Effector memory CD4-positive, alpha-beta T cell (primary cell): Measurements from ENCODE around the gene TLL2.

Experiments
- DNase-seq, 3 donors: peaks; one replicate each; pipeline ENCODE4 v3.0.0-alpha.2; 2020
- H3K27ac ChIP-seq: 2 replicates; pipeline ENCODE4 v1.7.0; 2013; ENCODE audit warnings: mild to moderate bottlenecking, low read length, moderate library complexity; ENCODE audit not compliant: insufficient read depth, poor library complexity, severe bottlenecking
- H3K27me3 ChIP-seq: replicated peaks from 2 replicates; pipeline ENCODE4 v1.7.0; 2013; ENCODE audit warnings: mild to moderate bottlenecking, low read length; ENCODE audit not compliant: insufficient read depth, control insufficient read depth, poor library complexity, severe bottlenecking
- H3K36me3 ChIP-seq: 2 replicates; pipeline ENCODE4 v1.7.0; 2013; ENCODE audit warnings: mild to moderate bottlenecking, low read length, moderate library complexity; ENCODE audit not compliant: control insufficient read depth, insufficient read depth
- H3K4me1 ChIP-seq: 2 replicates; pipeline ENCODE4 v1.7.0; 2013; ENCODE audit warnings: low read length, mild to moderate bottlenecking; ENCODE audit not compliant: control insufficient read depth, insufficient read depth, poor library complexity, severe bottlenecking
- H3K4me3 ChIP-seq: 2 replicates; pipeline ENCODE4 v1.7.0; 2013; ENCODE audit warnings: low read length, low read depth, mild to moderate bottlenecking; ENCODE audit not compliant: insufficient read depth, poor library complexity, severe bottlenecking
- H3K9me3 ChIP-seq: 2 replicates; pipeline ENCODE4 v1.7.0; 2013; ENCODE audit warnings: mild to moderate bottlenecking, low read length, moderate library complexity; ENCODE audit not compliant: control insufficient read depth

TLL2 gene

DNA sequence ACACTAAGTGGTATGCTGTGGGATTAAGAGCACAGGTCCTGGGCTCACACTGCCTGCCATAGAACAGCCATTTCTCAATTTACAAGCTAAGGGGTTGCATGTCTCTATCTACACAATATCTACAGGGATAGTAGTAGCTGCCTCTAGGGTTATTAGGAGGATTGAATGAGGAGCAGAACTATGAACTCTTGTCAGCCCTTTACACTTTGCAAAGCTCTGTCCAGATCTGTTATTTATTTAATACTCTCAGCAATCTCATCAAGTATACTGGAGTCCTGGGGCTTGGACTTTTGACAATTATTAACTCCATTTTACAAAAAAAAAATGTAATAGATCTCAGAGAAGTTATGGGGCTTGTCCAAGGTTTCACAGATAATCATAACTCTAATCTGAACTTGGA, 161.7 kb downstream of the TLL2 start:
- Histone ChIP-seq H3K27me3 (no peaks in the 10 kb centered on the region), H3K4me1 (no peaks in the 10 kb centered on the region), H3K36me3 (no peaks in the 10 kb centered on the region), H3K27ac (no peak overlapping the region), H3K9me3 (no peaks in the 10 kb centered on the region), H3K4me3 (no peak overlapping the region)
- DNase-seq: no peak

DNA sequence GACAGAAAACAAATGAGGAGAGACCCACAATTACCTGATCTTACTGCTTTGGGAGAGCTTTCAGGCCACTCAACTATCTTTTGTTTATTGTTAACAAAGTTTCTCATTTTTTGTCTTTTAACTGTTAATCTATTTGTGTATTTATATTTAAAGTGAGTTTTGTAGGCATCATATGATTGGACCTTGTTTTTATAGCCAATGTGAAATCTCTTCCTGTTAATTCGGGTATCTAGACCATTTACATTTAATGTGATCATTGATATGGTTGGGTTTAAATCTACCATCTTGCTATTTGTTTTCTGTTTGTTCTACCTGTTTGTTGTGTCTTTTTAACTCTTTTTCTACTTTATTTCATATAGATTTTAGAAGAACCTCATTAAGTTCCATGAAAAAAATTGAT, 167.4 kb downstream of the TLL2 start:
- H3K36me3 ChIP-seq: no peaks in the 10 kb centered on the region
- no peaks in the 10 kb centered on the region for H3K27me3 ChIP-seq
- no peak overlapping the region for H3K27ac ChIP-seq
- H3K4me3 ChIP-seq: no peak overlapping the region
- no peak for DNase-seq
- no peaks in the 10 kb centered on the region for H3K9me3 ChIP-seq
- H3K4me1 ChIP-seq: no peaks in the 10 kb centered on the region

- Histone ChIP-seq H3K4me3 (no peak overlapping the region), H3K4me1 (no peaks in the 10 kb centered on the region), H3K9me3 (no peaks in the 10 kb centered on the region), H3K27me3 (no peaks in the 10 kb centered on the region), H3K36me3 (no peaks in the 10 kb centered on the region), H3K27ac (no peak overlapping the region)
- no peak for DNase-seq
These were observed 168.5 kb downstream of the TLL2 start for GRCh38 chr10:96345222-96345621.

- no peak for DNase-seq
- Histone ChIP-seq H3K27ac (no peak overlapping the region), H3K36me3 (no peaks in the 10 kb centered on the region), H3K4me3 (no peak overlapping the region), H3K9me3 (no peaks in the 10 kb centered on the region), H3K27me3 (no peaks in the 10 kb centered on the region), H3K4me1 (no peaks in the 10 kb centered on the region)
These were observed 169.5 kb downstream of the TLL2 start for GRCh38 chr10:96344178-96344577.

DNA sequence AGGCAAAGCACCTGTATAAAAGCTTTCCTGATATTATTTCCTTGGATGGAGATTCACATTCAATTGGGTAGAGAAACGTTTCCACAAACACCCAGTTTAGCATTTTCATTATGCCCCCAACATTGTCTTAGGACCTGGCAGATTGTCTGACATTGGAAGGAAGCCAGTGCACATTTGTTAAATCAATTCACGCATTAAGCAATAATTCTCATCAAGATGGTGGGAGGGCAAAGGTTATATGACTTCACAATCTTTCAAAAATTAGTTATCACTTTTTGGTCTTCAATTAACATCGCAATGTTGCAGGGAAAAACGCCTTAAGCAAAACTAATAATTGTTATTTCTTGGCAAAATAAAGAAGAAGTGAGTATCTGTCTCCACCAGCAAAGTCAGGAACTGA, 171.3 kb downstream of the TLL2 start:
- DNase-seq: no peak
- no peaks in the 10 kb centered on the region for H3K4me1 ChIP-seq
- H3K36me3 ChIP-seq: no peaks in the 10 kb centered on the region
- no peak overlapping the region for H3K27ac ChIP-seq
- H3K27me3 ChIP-seq: no peaks in the 10 kb centered on the region
- H3K4me3 ChIP-seq: no peak overlapping the region
- no peaks in the 10 kb centered on the region for H3K9me3 ChIP-seq

- DNase-seq: no peak
- Histone ChIP-seq H3K27ac (no peak overlapping the region), H3K4me3 (no peak overlapping the region), H3K9me3 (no peaks in the 10 kb centered on the region), H3K36me3 (no peaks in the 10 kb centered on the region), H3K4me1 (no peaks in the 10 kb centered on the region), H3K27me3 (no peaks in the 10 kb centered on the region)
These were observed 172.2 kb downstream of the TLL2 start for GRCh38 chr10:96341219-96342182.

GRCh38 chr10:96339956-96340904, 173.5 kb downstream of the TLL2 start:
- Histone ChIP-seq H3K4me1 (no peaks in the 10 kb centered on the region), H3K9me3 (no peaks in the 10 kb centered on the region), H3K27me3 (no peaks in the 10 kb centered on the region), H3K27ac (no peak overlapping the region), H3K4me3 (no peak overlapping the region), H3K36me3 (no peaks in the 10 kb centered on the region)
- peak in 1 of 3 donors; percentile 34 for DNase-seq

- no peaks in the 10 kb centered on the region for H3K36me3 ChIP-seq
- H3K9me3 ChIP-seq: no peaks in the 10 kb centered on the region
- no peak overlapping the region for H3K4me3 ChIP-seq
- H3K4me1 ChIP-seq: no peaks in the 10 kb centered on the region
- H3K27ac ChIP-seq: no peak overlapping the region
- DNase-seq: no peak
- H3K27me3 ChIP-seq: peaks cover under 1% of the 10 kb centered on the region
These were observed 174.3 kb downstream of the TLL2 start for GRCh38 chr10:96339383-96339782.

- no peak overlapping the region for H3K4me3 ChIP-seq
- H3K27ac ChIP-seq: no peak overlapping the region
- H3K4me1 ChIP-seq: no peaks in the 10 kb centered on the region
- no peaks in the 10 kb centered on the region for H3K9me3 ChIP-seq
- H3K27me3 ChIP-seq: peaks cover 4% of the 10 kb centered on the region
- no peak for DNase-seq
- H3K36me3 ChIP-seq: no peaks in the 10 kb centered on the region
These were observed 175.3 kb downstream of the TLL2 start for GRCh38 chr10:96338279-96338925.
